HFFc6 (cell line): ENCODE measurements around the gene ADGRB3. TPM values are rescaled to one million over a fixed set of nuclear protein-coding genes. Genes with fewer than 3 reads are reported as not detected.
A peak's percentile ranks its signal among the peaks of the same experiment; 100 is the strongest.

Experiments
- DNase-seq: peaks from one replicate; pipeline ENCODE4 v3.0.0-alpha.2; 2018
- H3K27ac Mint-ChIP-seq: 2 replicates; pipeline ENCODE4 v1.8.0; 2020; ENCODE audit warnings: mild to moderate bottlenecking, mixed read lengths
- H3K27me3 Mint-ChIP-seq: 2 replicates; pipeline ENCODE4 v1.8.0; 2021; ENCODE audit warnings: mild to moderate bottlenecking, moderate library complexity, mixed read lengths; ENCODE audit not compliant: insufficient read depth
- H3K36me3 Mint-ChIP-seq: 2 replicates; pipeline ENCODE4 v1.8.0; 2021; ENCODE audit warnings: low read depth, mixed read lengths
- H3K4me1 Mint-ChIP-seq: 2 replicates; pipeline ENCODE4 v1.8.0; 2020; ENCODE audit warnings: low read depth, mixed read lengths
- H3K4me3 Mint-ChIP-seq: 2 replicates; pipeline ENCODE4 v1.8.0; 2020; ENCODE audit warnings: mild to moderate bottlenecking, moderate library complexity, mixed read lengths
- H3K9me3 Mint-ChIP-seq: 2 replicates; pipeline ENCODE4 v1.8.0; 2020; ENCODE audit warnings: mild to moderate bottlenecking, mixed read lengths
- total RNA-seq, 6 experiments: library from RNA; stranded (reverse); fragmentation: NEBNext Ultra II Directional; extraction: Animal tissue kit (Norgen Biotek cat#: 25700); gene quantifications; 2 replicates in 1 of 6; 3 replicates in 5 of 6; pipeline ENCODE4 v1.2.3, GENCODE V29; 2021
- TF ChIP-seq, protein P1 (sequence below): fragments of 200-600 bp; sonication (generic); IDR thresholded peaks from 2 replicates; pipeline ENCODE4 v1.5.0; 2021; ENCODE audit warnings: antibody characterized with exemption, mild to moderate bottlenecking

ADGRB3 gene
- total RNA-seq, 6 experiments from 2014 or later: 0.05 to 0.07 (median 0.05) TPM; not detected in 3

DNA sequence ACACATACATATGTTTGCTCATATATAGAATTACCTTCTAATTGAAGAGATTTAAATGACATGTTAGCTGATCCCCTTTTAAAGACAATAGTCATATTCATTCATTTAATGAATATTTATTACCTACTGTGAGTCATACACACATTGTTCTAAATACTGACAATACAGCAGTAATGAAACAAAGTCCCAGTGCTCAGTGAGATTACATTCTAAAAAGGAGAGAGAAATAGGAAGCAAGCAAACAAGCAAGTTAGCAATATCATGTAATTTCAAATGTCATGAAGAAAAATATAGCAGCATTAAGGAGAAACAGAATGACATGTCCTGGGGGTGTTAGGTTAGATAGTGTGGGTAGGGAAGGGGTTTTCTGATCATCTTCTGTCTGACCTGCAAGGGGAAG lies 136.3 kb downstream of the ADGRB3 start:
- DNase-seq: no peak
- H3K9me3 Mint-ChIP-seq: peaks cover 29% of the 10 kb centered on the region
- H3K27ac Mint-ChIP-seq: no peak overlapping the region
- H3K27me3 Mint-ChIP-seq: no peaks in the 10 kb centered on the region; the same call in 1 of the 2 replicates
- H3K36me3 Mint-ChIP-seq: peaks cover 4% of the 10 kb centered on the region; the same call in 1 of the 2 replicates
- no peaks in the 10 kb centered on the region for H3K4me1 Mint-ChIP-seq
- TF ChIP-seq, protein P1, sequence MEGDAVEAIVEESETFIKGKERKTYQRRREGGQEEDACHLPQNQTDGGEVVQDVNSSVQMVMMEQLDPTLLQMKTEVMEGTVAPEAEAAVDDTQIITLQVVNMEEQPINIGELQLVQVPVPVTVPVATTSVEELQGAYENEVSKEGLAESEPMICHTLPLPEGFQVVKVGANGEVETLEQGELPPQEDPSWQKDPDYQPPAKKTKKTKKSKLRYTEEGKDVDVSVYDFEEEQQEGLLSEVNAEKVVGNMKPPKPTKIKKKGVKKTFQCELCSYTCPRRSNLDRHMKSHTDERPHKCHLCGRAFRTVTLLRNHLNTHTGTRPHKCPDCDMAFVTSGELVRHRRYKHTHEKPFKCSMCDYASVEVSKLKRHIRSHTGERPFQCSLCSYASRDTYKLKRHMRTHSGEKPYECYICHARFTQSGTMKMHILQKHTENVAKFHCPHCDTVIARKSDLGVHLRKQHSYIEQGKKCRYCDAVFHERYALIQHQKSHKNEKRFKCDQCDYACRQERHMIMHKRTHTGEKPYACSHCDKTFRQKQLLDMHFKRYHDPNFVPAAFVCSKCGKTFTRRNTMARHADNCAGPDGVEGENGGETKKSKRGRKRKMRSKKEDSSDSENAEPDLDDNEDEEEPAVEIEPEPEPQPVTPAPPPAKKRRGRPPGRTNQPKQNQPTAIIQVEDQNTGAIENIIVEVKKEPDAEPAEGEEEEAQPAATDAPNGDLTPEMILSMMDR: no peak
- no peak overlapping the region for H3K4me3 Mint-ChIP-seq

DNA sequence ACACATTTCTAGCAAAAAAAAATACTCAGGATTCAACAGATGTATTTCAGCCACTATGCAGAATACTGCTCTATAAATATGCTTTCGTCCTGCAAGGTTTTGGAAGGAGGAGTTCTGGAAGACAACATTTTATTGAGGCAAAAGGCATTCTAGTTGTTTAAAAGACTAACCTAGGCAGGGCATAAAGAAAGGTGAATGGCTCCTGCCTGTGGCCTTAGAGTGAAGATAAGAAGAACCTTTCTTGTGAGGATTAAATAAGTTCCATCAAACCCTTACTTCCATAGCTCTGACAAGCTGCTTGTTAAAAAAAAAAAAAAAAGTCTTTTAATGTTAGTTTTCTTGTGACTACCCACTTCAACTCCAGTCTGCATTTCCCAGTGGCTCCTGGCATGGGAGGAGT lies 139.8 kb downstream of the ADGRB3 start:
- TF ChIP-seq, protein P1: no peak
- no peaks in the 10 kb centered on the region for H3K4me1 Mint-ChIP-seq
- DNase-seq: no peak
- no peak overlapping the region for H3K27ac Mint-ChIP-seq
- peaks cover 4% of the 10 kb centered on the region; the same call in 1 of the 2 replicates for H3K36me3 Mint-ChIP-seq
- H3K9me3 Mint-ChIP-seq: peaks cover 20% of the 10 kb centered on the region
- no peak overlapping the region for H3K4me3 Mint-ChIP-seq
- no peaks in the 10 kb centered on the region; the same call in 1 of the 2 replicates for H3K27me3 Mint-ChIP-seq

- Mint-ChIP-seq H3K27ac (no peak overlapping the region), H3K4me1 (no peaks in the 10 kb centered on the region), H3K36me3 (peaks cover 4% of the 10 kb centered on the region; the same call in 1 of the 2 replicates), H3K9me3 (peaks cover 24% of the 10 kb centered on the region), H3K4me3 (no peak overlapping the region), H3K27me3 (no peaks in the 10 kb centered on the region; the same call in 1 of the 2 replicates)
- TF ChIP-seq, protein P1: no peak
- DNase-seq: no peak
These were observed 141.3 kb downstream of the ADGRB3 start for GRCh38 chr6:68776354-68776753.

GRCh38 chr6:68777956-68778355 lies 142.9 kb downstream of the ADGRB3 start:
- TF ChIP-seq, protein P1: no peak
- peaks cover 24% of the 10 kb centered on the region for H3K9me3 Mint-ChIP-seq
- peaks cover 4% of the 10 kb centered on the region; the same call in 1 of the 2 replicates for H3K36me3 Mint-ChIP-seq
- H3K27ac Mint-ChIP-seq: no peak overlapping the region
- H3K27me3 Mint-ChIP-seq: no peaks in the 10 kb centered on the region
- no peaks in the 10 kb centered on the region for H3K4me1 Mint-ChIP-seq
- no peak overlapping the region for H3K4me3 Mint-ChIP-seq
- no peak for DNase-seq

DNA sequence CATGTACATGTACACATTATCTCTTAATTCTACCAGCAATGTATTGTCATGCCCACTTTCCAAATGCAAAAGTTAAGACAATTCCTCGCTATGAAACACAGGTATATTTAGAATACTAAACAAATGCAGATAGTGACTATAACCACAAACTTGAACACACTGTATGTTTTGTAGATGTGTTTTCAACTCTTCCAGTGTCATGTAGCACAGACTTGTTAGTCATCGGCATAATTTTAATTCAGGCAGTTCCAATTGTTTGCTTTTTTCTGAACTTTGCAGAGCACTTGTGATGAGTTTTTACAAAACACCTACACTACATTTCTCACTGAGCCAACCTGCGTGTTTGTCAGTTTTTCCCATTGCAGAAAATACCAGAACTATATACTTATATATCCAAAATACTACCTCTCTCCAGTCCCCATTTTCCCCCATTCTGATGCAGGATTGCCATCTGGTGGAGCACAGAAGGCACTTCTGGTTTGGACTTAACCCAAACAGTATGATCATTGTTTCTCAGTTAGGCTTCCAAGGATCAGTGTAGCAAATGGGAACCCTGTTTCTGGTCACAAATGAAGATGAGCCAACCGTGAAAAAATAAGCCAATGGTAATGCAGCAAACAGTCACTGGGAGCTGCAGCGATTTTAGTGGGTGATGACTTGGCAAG lies 143.4 kb downstream of the ADGRB3 start:
- Mint-ChIP-seq H3K36me3 (peaks cover 3% of the 10 kb centered on the region; the same call in 1 of the 2 replicates), H3K9me3 (peaks cover 23% of the 10 kb centered on the region), H3K4me3 (no peak overlapping the region), H3K27me3 (no peaks in the 10 kb centered on the region), H3K4me1 (no peaks in the 10 kb centered on the region), H3K27ac (no peak overlapping the region)
- TF ChIP-seq, protein P1: peak; percentile 16; the same call in 1 of the 2 replicates
- no peak for DNase-seq
